Chondrocyte (in vitro differentiated cells): Measurements from ENCODE around the gene COA6. TPM values are rescaled to one million over a fixed set of nuclear protein-coding genes. Genes with fewer than 3 reads are reported as not detected.

Experiments
- DNase-seq: peaks from one replicate; pipeline ENCODE4 v3.0.0; 2021; ENCODE audit warnings: mixed read lengths, low spot score
- H3K27ac Mint-ChIP-seq: one replicate; pipeline ENCODE4 v1.8.0; 2021; ENCODE audit warnings: mild to moderate bottlenecking, moderate library complexity, mixed read lengths; ENCODE audit not compliant: unreplicated experiment
- H3K27me3 Mint-ChIP-seq: 2 replicates; pipeline ENCODE4 v1.8.0; 2021; ENCODE audit warnings: low read depth, mixed read lengths
- H3K36me3 Mint-ChIP-seq: 2 replicates; pipeline ENCODE4 v1.8.0; 2021; ENCODE audit warnings: low read depth, mixed read lengths
- H3K4me1 Mint-ChIP-seq: 2 replicates; pipeline ENCODE4 v1.8.0; 2021; ENCODE audit warnings: low read depth, mild to moderate bottlenecking, mixed read lengths
- H3K4me3 Mint-ChIP-seq: one replicate; pipeline ENCODE4 v1.8.0; 2021; ENCODE audit warnings: mild to moderate bottlenecking, moderate library complexity, mixed read lengths; ENCODE audit not compliant: unreplicated experiment
- H3K9me3 Mint-ChIP-seq: 2 replicates; pipeline ENCODE4 v1.8.0; 2021; ENCODE audit warnings: low read depth, mixed read lengths
- total RNA-seq: library from RNA; stranded (reverse); gene quantifications from 3 replicates; pipeline ENCODE4 v1.2.1, GENCODE V29; 2021
- TF ChIP-seq, protein P1 (sequence below): fragments of 200-600 bp; sonication (generic); IDR thresholded peaks from 2 replicates; pipeline ENCODE4 v1.5.0; 2021; ENCODE audit warnings: antibody characterized with exemption, mild to moderate bottlenecking, moderate library complexity

The COA6 gene
- total RNA-seq, 1 donor from 2014 or later, result 16.1 TPM

DNA sequence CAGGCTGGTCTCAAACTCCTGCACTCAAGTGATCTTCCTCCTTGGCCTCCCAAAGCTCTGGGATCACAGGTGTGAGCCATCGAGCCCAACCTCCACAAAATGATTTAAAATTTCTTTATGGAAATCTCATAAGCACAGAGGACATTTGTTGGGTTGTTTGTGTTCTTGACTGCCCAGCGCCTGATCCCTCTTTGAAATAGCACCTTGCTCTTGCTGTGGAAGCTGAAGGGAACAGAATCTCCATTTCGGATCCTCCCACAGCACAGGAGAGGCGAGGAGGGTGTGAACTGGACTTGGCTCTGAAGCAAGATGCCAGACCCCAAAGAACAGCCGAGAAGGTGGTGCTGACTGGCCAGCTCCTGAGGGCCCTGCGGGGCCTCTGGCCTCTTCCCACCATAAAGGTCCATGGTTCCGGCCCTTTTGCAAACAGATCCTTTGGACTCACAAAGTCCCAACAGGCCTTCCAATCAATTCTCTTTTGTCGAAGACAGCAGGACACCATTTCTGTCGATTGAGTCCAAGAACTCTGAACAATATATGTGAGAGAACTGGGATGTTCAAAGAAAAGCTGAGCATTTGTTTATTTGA is 45.6 kb upstream of the COA6 start:
- Mint-ChIP-seq H3K27me3 (peaks cover 35% of the 10 kb centered on the region), H3K9me3 (no peaks in the 10 kb centered on the region), H3K4me3 (no peak overlapping the region), H3K4me1 (peaks cover 7% of the 10 kb centered on the region), H3K27ac (no peak overlapping the region), H3K36me3 (no peaks in the 10 kb centered on the region)
- TF ChIP-seq, protein P1, sequence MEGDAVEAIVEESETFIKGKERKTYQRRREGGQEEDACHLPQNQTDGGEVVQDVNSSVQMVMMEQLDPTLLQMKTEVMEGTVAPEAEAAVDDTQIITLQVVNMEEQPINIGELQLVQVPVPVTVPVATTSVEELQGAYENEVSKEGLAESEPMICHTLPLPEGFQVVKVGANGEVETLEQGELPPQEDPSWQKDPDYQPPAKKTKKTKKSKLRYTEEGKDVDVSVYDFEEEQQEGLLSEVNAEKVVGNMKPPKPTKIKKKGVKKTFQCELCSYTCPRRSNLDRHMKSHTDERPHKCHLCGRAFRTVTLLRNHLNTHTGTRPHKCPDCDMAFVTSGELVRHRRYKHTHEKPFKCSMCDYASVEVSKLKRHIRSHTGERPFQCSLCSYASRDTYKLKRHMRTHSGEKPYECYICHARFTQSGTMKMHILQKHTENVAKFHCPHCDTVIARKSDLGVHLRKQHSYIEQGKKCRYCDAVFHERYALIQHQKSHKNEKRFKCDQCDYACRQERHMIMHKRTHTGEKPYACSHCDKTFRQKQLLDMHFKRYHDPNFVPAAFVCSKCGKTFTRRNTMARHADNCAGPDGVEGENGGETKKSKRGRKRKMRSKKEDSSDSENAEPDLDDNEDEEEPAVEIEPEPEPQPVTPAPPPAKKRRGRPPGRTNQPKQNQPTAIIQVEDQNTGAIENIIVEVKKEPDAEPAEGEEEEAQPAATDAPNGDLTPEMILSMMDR, result no peak
- no peak for DNase-seq

DNA sequence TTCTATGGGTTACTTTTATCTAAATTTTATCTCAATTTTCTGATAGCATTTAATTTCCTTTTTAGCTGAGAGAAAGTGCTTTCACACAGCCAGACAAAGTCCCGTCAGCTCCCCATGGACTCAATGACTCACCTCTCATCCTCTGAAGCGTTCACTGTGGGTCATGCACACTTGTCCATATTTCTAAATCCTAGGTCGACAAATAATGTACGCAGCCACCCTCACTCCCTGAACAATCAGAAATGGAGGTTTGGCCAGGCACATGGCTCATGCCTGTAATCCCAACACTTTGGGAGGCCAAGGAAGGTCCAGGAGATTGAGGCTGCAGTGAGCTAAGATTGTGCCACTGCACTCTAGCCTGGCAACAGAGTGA is 42.4 kb upstream of the COA6 start:
- TF ChIP-seq, protein P1, result no peak
- H3K4me3 Mint-ChIP-seq, result no peak overlapping the region
- no peak overlapping the region for H3K27ac Mint-ChIP-seq
- H3K4me1 Mint-ChIP-seq, result peaks cover 7% of the 10 kb centered on the region
- no peak for DNase-seq
- no peaks in the 10 kb centered on the region for H3K36me3 Mint-ChIP-seq
- peaks cover 13% of the 10 kb centered on the region for H3K27me3 Mint-ChIP-seq
- H3K9me3 Mint-ChIP-seq, result peaks cover 1% of the 10 kb centered on the region

DNA sequence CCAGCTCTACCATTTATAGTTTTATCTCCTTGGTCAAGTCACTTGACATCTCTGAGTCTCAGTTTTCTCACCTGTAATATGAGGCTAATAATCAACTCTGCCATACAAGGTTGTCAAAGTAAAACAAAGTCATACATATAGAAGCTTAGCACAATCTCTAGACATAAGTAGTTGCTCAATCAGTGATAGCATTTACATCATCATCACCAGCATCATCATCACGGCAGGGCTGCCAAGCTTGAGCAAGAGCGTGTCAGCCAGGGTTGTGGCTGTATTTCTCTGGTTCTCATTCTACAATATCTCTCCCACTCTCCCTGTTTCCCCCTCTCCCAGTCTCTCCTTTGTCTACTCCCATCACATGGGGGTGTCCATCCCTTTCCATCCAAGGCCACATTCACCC is 41.7 kb upstream of the COA6 start:
- Mint-ChIP-seq H3K27me3 (peaks cover 8% of the 10 kb centered on the region), H3K4me1 (peaks cover 7% of the 10 kb centered on the region), H3K4me3 (no peak overlapping the region), H3K27ac (no peak overlapping the region), H3K36me3 (no peaks in the 10 kb centered on the region), H3K9me3 (peaks cover 7% of the 10 kb centered on the region)
- TF ChIP-seq, protein P1, result no peak
- no peak for DNase-seq

DNA sequence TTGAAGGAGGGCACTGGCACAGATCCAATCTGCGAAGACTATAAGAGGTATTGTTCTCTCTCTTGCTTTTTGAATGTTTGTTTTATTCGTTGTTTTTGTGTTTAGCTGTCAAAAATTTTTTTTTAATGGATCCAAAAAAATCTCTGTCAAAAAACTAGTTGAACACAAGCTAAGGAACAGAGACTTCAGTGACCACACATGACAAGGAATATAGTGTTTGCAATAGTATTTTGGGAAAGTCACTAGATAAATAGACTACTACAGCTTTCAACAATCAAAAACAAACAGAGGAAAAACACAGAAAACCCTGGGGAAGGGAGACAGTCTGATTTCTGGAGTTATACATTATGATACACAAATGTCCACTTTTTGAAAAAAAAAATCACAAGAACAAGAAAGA is 36.9 kb upstream of the COA6 start:
- TF ChIP-seq, protein P1, result no peak
- H3K4me3 Mint-ChIP-seq, result no peak overlapping the region
- peaks cover 3% of the 10 kb centered on the region for H3K27me3 Mint-ChIP-seq
- peaks cover 5% of the 10 kb centered on the region for H3K36me3 Mint-ChIP-seq
- peaks cover 38% of the 10 kb centered on the region for H3K9me3 Mint-ChIP-seq
- no peak overlapping the region for H3K27ac Mint-ChIP-seq
- DNase-seq, result no peak
- H3K4me1 Mint-ChIP-seq, result no peaks in the 10 kb centered on the region

DNA sequence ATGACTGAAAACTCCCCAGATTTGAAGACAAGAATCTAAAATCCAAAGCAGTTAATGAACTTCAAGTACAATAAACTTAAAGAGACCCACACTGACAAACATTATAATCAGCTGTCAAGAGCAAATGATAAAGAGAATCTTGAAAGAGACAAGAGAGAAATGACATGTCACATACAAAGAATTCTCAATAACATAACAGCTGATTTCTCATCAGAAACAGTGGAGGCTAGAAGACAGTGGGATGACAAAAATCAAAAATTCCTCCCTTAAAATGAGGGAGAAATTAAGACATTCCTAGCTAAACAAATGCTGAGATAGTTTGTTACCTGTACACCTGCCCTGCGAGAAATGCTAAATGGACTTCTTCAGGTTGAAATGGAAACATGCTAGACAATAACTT is 36.0 kb upstream of the COA6 start:
- TF ChIP-seq, protein P1, result no peak
- Mint-ChIP-seq H3K9me3 (peaks cover 40% of the 10 kb centered on the region), H3K36me3 (peaks cover 5% of the 10 kb centered on the region), H3K4me1 (no peaks in the 10 kb centered on the region), H3K27ac (no peak overlapping the region), H3K27me3 (no peaks in the 10 kb centered on the region), H3K4me3 (no peak overlapping the region)
- no peak for DNase-seq
